ENCODE results near the gene SEMA6A.
A peak's percentile ranks its signal among the peaks of the same experiment; 100 is the strongest.

Gene SEMA6A

DNA sequence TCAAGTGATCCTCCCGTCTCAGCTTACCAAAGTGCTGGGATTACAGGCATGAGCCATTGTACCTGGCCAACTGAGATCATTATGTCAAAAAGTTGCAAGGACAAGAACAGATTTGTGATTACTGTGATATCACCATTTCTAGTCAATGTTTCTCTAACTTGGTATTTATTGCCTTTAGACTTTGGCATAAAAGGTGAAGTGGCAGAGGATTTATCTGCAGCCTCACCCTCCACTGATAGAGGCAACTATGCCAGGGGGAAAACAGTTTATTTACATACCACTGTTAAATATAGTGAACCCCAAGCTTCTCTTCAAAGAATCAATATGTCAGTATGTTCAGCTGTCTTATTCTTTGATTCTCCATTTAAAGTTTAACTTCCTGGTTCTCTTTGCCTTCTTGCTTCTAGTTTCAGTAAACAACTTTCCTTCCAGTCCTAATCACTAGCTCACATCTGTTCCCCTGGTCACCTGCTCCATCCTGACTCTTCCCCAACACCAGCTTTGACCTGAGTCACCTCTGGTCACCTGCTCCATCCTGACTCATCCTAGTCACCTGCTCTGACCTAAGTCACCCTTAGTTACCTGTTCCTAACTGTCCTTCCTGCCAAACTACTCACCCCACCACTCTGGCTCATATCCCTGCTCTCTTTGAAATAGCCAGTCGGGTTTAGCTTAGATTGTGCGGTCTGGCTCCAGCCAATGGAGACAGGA, 29.9 kb downstream of the SEMA6A start:
- DNase-seq (ENCODE audit: low read depth), result no peak
- TF ChIP-seq, protein P1, sequence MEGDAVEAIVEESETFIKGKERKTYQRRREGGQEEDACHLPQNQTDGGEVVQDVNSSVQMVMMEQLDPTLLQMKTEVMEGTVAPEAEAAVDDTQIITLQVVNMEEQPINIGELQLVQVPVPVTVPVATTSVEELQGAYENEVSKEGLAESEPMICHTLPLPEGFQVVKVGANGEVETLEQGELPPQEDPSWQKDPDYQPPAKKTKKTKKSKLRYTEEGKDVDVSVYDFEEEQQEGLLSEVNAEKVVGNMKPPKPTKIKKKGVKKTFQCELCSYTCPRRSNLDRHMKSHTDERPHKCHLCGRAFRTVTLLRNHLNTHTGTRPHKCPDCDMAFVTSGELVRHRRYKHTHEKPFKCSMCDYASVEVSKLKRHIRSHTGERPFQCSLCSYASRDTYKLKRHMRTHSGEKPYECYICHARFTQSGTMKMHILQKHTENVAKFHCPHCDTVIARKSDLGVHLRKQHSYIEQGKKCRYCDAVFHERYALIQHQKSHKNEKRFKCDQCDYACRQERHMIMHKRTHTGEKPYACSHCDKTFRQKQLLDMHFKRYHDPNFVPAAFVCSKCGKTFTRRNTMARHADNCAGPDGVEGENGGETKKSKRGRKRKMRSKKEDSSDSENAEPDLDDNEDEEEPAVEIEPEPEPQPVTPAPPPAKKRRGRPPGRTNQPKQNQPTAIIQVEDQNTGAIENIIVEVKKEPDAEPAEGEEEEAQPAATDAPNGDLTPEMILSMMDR (IDR thresholded peaks at IDR 0.05; ENCODE audit: low read depth, low read length, missing control alignments), result no peak
- in situ Hi-C loops (cut with HindIII; ENCODE audit: low sequenced_read_pairs), result no loop called here
- H3K4me3 ChIP-seq (ENCODE audit: low read depth, low read length), result no peak overlapping the region

DNA sequence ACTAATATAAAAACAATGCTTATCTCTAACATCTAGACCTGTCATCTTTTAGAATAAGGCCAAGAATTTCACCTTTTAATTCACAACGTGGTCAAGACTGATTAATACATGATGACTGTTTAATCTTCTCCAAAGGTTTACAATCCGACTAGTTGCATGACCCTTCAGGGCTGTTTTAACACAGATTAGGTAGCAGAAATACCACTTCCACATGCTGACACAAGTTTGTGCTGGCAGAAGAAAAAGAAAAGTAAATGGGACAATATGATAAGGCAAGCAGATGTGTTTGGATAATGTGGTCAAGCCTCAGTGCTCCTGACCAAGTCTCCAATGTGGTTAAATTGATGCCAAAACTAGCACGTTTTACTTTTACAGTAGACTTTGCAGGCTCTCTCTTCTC, 31.1 kb downstream of the SEMA6A start:
- peak; percentile 60 for DNase-seq (ENCODE audit: low read depth)
- no peak overlapping the region for H3K4me3 ChIP-seq (ENCODE audit: low read depth, low read length)
- in situ Hi-C loops (cut with HindIII; ENCODE audit: low sequenced_read_pairs), result no loop called here
- TF ChIP-seq, protein P1 (IDR thresholded peaks at IDR 0.05; ENCODE audit: low read depth, low read length, missing control alignments), result no peak

DNA sequence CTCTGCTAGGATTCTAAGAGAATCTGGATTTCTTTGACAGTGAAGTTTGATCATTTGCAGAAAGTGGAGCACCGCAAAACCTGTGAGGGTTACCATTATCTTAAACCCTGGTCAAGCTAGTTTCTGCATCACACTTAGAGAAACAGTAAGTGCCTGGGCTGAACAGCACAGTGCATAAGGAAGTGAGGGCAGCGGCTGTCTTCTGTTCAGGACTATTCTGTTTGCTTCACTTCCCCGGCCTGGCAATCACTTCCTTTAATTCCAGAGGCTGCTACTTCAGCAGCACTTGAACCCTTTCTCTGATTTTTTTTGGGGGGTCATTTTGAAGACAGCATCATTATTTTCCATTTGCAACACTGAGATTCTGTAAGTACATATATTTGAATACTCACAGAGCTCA, 32.0 kb downstream of the SEMA6A start:
- TF ChIP-seq, protein P1 (IDR thresholded peaks at IDR 0.05; ENCODE audit: low read depth, low read length, missing control alignments), result no peak
- no peak for DNase-seq (ENCODE audit: low read depth)
- in situ Hi-C loops (cut with HindIII; ENCODE audit: low sequenced_read_pairs), result no loop called here
- H3K4me3 ChIP-seq (ENCODE audit: low read depth, low read length), result no peak overlapping the region

DNA sequence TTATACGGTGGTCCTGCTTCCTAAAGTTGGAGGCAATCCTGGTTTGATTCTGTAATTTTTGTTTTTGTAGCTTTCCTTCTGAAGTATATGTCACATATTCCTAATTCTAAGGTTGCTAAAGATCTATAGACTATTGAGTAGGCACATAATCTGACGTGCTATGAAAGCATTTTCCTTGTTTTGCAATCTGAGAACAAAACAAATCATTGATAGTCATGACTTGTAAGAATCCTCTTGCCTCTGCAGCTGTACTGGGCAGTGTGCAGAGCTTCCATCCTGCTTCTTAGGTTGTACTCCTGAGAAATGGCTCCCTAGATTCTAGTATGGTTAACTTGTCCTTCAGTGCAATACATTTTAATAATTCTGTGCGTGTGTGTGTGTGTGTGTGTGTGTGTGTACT, 35.4 kb downstream of the SEMA6A start:
- H3K4me3 ChIP-seq (ENCODE audit: low read depth, low read length), result no peak overlapping the region
- in situ Hi-C loops (cut with HindIII; ENCODE audit: low sequenced_read_pairs), result no loop called here
- DNase-seq (ENCODE audit: low read depth), result no peak
- TF ChIP-seq, protein P1 (IDR thresholded peaks at IDR 0.05; ENCODE audit: low read depth, low read length, missing control alignments), result no peak

DNA sequence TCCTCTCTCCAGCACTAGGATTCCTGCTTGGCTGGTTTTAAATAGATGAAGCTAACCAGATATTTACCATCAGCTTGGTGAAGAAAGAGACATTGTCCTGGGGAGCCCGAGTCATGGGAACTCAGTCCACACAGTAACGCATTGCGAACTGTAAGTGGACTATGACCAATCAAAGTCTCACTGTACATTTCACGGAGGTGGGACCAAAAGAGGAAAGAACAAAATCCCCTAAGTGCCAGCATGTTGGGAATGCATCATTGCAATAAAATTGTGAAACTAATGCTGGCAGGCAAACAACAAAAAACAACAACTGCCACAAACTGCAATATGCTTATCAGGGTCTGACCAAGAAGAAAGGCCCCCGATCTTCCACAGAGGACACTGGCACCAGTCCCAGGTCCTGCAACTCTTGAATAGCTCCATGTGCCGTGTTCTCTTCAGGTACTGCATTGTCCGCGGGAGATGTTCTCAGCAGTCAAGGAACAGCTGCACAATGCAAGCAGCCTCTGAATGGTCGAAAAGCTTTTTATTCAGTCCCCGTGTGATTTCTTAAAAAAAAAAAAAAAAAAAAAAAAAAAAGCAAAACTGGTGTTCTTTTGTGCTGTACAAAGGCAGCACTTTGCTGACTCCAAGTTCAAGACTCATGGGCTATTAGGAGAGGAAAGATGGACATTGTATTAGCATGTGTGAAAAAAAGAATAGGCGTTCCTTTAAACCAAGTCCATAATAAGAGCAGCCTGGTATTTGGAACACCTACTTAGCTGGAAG, 38.1 kb downstream of the SEMA6A start:
- TF ChIP-seq, protein P1 (IDR thresholded peaks at IDR 0.05; ENCODE audit: low read depth, low read length, missing control alignments), result no peak
- no peak overlapping the region for H3K4me3 ChIP-seq (ENCODE audit: low read depth, low read length)
- in situ Hi-C loops (cut with HindIII; ENCODE audit: low sequenced_read_pairs), result no loop called here
- DNase-seq (ENCODE audit: low read depth), result no peak

DNA sequence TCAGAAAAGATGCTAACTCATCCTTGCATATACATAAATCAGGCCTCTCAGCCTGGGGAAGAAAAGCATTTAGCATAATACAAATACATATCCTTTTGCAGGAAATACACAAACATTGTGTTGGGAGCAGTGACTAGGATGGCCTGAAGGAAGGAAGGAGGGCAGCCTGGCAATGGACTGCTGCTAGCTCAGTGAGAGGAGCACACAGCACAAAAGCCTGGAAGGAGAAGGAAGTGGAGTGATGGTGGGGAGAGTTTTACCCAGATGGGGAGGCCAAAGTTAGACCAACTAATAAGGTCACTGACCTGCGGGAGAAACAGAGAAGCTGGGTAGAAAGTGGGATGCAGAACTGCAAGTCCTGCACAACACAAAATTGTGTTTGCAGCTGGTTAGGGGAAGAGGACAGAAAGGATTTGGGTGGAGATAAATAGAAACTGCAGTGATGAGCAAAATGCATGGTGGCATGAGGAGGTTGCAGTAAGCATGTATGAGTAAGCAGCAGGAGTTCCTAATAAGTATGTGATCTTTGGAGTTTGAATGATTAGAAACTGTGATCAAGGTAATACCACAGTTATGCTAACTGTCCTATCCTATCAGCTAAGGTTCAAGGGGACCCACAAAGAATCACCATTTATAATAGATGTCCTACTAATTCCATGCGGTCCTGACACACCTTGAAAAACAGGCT, 39.5 kb downstream of the SEMA6A start:
- TF ChIP-seq, protein P1 (IDR thresholded peaks at IDR 0.05; ENCODE audit: low read depth, low read length, missing control alignments), result no peak
- no peak for DNase-seq (ENCODE audit: low read depth)
- in situ Hi-C loops (cut with HindIII; ENCODE audit: low sequenced_read_pairs), result no loop called here
- H3K4me3 ChIP-seq (ENCODE audit: low read depth, low read length), result no peak overlapping the region

All from astrocyte of the cerebellum (primary cell).